NCI-H524 (cell line): ENCODE measurements around the gene CFAP44.
"Not testable (repeated sequence)": the region's sequence is repeated elsewhere in the genome, so short reads cannot be mapped to it uniquely, and the experiment has no call there.

Experiments
- DNase-seq, 2 experiments: peaks; one replicate each; lab custom pipeline; 2025; lab: John Stamatoyannopoulos, UW

The CFAP44 gene

DNA sequence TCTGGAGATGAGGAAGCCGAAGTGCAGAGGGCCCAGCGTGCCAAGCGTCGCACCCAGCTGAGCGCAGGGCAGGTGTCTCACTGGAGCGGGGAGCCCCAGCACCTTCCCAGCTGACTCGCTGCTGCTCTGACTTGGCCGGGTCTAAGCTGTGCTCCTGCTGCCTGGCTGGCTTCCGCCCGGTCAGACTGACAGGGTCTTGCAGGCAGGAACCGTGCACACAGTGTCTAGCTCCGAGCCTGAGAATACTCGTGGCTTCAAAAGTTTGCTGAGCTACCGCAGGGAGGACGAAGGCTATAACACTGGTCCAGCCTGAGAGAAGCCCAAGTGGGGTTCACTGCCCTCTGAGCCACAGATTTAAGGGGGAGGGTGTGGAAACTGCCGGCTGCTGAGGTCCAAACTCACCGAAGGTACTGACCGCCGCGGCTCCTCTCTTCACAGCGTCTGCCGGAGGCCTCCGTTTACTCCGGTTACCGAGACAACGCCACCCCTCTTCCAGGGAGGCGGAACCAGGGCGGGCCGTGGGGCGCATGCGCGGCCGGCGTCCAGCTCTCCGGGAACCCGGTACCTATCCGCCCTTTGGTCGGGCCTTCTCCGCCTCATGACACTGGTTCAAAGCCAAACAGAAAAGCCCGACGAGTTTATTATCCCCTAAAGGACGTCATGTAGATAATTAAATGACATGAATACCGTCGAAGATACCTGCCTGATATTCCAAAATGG is at the start of gene CFAP44:
TSS of gene CFAP44 (minus strand) at position 443 of the 720 bp plus-strand sequence. CDS start 7,829 bp downstream, outside the sequence.
- DNase-seq, result peak; percentile 7 to 33

DNA sequence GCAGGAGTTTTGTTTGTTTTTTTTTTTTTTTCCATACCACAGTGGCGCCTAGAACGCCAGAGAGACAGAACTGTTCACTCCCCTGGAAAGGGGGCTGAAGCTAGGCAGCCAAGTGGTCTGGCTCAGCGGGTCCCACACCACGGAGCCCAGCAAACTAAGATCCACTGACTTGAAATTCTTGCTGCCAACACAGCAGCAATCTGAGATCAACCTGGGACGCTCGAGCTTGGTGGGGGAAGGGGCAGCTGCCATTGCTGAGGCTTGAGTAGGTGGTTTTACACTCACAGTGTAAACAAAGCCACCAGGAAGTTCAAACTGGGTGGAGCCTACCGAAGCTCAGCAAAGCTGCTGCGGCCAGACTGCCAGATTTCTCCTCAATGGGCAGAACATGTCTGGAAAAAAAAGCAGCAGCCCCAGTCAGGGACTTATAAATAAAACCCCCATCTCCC is 43.9 kb upstream of the CFAP44 start:
- no peak for DNase-seq

DNA sequence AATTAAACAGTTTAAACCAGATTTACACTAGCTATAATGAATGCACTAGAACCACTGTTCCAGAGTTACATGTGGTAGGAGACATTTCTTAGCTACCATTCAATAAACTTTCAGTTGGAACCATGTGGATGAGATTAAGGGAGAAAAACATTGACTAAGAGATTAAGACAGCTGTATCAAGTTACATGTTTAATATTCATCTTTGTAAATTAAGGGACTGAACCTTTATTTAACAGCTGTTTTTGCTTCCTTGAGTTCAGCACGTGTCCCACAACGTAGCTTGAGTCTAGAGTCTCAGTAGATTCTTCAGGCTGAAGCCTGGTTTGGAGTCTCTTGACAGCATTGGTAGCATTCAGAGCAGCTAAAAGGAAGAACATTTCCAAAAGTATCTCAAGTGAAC is 27.2 kb upstream of the CFAP44 start:
- DNase-seq, result peak; percentile 72 to 95

- no peak for DNase-seq
Observed at GRCh38 chr3:113461488-113461887, 20.2 kb upstream of the CFAP44 start.

- DNase-seq, result not testable (repeated sequence)
Observed at GRCh38 chr3:113458554-113458953, 17.3 kb upstream of the CFAP44 start.

DNA sequence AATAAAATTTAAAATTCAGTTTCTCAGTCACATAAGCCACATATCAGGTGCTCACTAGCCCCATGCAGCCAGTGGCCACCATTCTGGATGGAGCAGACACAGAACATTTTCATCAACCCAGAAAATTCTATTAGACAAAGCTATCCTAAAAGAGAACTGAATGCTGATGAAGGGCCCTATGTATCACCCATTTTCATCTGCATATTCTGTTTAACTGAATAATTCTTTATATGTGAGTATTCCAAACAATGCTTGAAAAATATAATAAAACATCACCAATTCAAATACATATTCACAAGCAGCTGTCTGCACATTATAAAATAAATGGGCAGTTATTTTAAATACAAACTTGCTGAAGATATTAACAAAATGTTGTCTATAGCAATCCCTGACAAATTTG is 14.2 kb upstream of the CFAP44 start:
- DNase-seq, result no peak

- DNase-seq, result no peak
Observed at GRCh38 chr3:113454630-113455029, 13.3 kb upstream of the CFAP44 start.

DNA sequence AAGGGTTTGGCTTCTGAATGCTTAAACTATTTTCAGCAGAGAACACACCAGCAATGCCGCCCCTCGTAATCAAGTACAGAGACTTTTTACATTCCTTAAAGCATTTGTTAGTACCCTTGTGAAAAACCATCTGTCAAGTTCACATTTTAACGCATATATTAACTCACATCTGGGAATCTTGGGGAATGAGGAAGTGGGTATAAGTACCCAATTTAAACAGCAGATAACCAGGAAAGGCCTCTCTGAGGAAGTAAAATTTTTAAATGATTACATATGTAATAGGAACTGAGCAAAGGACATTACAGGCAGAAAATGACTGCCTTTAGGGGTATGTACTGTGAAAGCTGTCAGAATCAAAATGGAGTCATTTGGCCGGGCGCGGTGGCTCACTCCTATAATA is 12.8 kb upstream of the CFAP44 start:
- peak in 1 of 2 experiments; percentile 54 for DNase-seq

DNA sequence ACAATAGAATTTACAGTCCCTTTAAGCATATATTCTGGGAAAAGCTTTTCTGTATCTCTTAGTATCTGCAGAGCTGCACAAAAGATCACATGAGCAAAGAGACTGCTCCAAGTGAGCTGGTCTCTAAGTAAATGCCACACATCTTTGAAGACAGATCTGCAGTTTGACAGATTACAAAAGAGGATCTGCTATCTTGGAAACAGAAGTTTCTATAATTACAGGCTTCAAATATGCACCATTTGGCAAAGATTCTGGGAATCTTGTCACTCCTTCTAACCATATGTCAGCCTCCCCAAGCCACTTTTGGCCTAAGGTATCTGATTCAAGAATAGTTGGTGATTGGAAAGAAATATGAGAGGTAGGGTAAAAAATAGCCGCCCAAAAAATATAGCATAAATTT is 9.6 kb upstream of the CFAP44 start:
- DNase-seq, result peak; percentile 23 to 78

GRCh38 chr3:113439606-113440005 is 1.7 kb downstream of the CFAP44 start:
- DNase-seq, result no peak

GRCh38 chr3:113438224-113438623 is 3.1 kb downstream of the CFAP44 start:
- no peak for DNase-seq

GRCh38 chr3:113437411-113437810 is 3.9 kb downstream of the CFAP44 start:
- DNase-seq, result no peak

GRCh38 chr3:113436809-113437208 is 4.5 kb downstream of the CFAP44 start:
- no peak for DNase-seq

- DNase-seq, result no peak
Observed at GRCh38 chr3:113431811-113432210, 9.5 kb downstream of the CFAP44 start.

DNA sequence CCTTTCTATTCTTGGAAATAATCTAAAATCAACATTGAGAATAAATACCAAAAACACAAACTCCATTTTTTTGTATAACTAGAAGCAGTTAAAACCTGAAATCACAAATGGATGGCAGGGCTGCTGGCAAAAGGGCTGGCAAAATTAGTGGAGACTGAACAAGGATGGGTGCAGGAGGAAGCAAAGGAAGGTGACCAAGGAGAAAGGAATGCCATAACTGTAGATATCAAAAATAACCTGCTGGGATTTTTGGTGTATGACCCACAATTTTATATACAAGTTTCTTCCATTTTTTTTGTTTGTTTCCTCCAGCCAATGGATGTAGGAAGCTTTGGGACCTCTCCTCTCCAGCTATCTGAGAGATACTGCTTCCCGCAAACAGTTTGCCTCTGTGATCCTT is 12.7 kb downstream of the CFAP44 start:
- no peak for DNase-seq

- DNase-seq, result no peak
Observed at GRCh38 chr3:113423699-113424098, 17.6 kb downstream of the CFAP44 start.

DNA sequence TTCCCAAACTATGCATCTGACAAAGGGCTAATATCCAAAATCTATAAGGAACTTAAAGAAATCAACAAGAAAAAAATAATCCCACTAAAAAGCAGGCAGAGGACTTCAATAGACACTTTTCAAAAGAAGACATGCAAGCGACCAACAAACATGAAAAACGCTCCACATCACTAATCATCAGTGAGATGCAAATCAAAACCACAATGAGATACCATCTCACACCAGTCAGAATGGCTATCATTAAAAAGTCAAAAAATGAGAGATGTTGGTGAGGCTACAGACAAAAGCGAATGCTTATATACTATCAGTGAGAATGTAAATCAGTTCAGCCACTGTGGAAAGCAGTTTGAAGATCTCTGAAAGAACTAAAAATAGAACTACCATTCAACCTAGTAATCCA is 20.2 kb downstream of the CFAP44 start:
- DNase-seq, result no peak

- DNase-seq, result no peak
Observed at GRCh38 chr3:113409676-113410075, 31.6 kb downstream of the CFAP44 start.

DNA sequence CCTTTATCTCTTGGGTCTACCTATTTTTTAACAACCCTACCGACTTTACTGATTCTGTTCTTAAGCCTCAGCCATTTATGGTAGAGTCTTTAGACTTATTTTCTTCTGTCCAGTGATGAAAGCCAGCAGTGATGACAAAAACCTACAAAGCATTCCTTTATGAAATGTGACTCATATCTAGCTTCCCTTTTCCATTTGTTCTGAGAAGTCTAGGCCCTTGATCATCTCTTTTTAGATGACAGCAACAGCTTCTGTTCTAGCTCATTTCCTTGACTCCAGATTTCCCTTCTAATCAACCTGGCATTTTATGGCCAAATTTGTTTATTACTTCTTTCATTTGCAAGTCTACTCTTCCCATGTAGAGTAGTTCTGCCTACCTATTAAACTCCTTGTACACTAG is 36.1 kb downstream of the CFAP44 start:
- no peak for DNase-seq

GRCh38 chr3:113404637-113405036 is 36.7 kb downstream of the CFAP44 start:
- no peak for DNase-seq
